ENCODE data around the gene MFNG. TPM values are rescaled to one million over a fixed set of nuclear protein-coding genes. Genes with fewer than 3 reads are reported as not detected.

Gene MFNG
- total and polyA plus RNA-seq, 8 donors, result 1.5 to 10.5 (median 4.4) TPM

- FAIRE-seq (no peak), DNase-seq (peak in 1 of 6 donors; percentile 79), ATAC-seq (peak in 1 of 4 donors; percentile 2)
- WGBS, 2 donors, result 69 to 77% methylated on average over 26 of the region's 26 CpGs
- Histone ChIP-seq H3K27ac (peak overlapping the region in 2 of 4 donors; percentile 40 to 44), H3K4me1 (no peaks in the 10 kb centered on the region), H3K9me3 (no peaks in the 10 kb centered on the region), H3K27me3 (no peaks in the 10 kb centered on the region), H3K4me3 (peak overlapping the region in 3 of 4 donors; percentile 2 to 20 (median 12)), H3K36me3 (no peaks in the 10 kb centered on the region)
- TF ChIP-seq CTCF (IDR thresholded peaks at IDR 0.05), result no peak
- intact Hi-C loops (cut with DNase I), result no loop called here
Measured at GRCh38 chr22:37485395-37486223, 575 bp downstream of the MFNG start.

- Histone ChIP-seq H3K27me3 (no peaks in the 10 kb centered on the region), H3K9me3 (no peaks in the 10 kb centered on the region), H3K4me1 (no peaks in the 10 kb centered on the region), H3K4me3 (peak overlapping the region in 1 of 4 donors; percentile 20), H3K36me3 (no peaks in the 10 kb centered on the region), H3K27ac (peak overlapping the region in 2 of 4 donors; percentile 40 to 44)
- FAIRE-seq (no peak), DNase-seq (peak in 2 of 6 donors; percentile 70 to 80), ATAC-seq (peak in 3 of 4 donors; percentile 6 to 46 (median 20))
- WGBS, 2 donors, result 77 to 82% methylated on average over 37 to 39 of the region's 39 CpGs
- intact Hi-C loops (cut with DNase I), result no loop called here
- TF ChIP-seq CTCF (IDR thresholded peaks at IDR 0.05), result no peak
Measured at GRCh38 chr22:37484480-37485394, 1.4 kb downstream of the MFNG start.

- no peak for ATAC-seq
- WGBS, 2 donors, result 74 to 79% methylated on average over 13 of the region's 13 CpGs
- no peak for TF ChIP-seq CTCF (IDR thresholded peaks at IDR 0.05)
Measured at GRCh38 chr22:37483050-37483449, 3.1 kb downstream of the MFNG start.

GRCh38 chr22:37482244-37482643, 3.9 kb downstream of the MFNG start:
- ATAC-seq (no peak), FAIRE-seq (no peak), DNase-seq (no peak)
- TF ChIP-seq CTCF (IDR thresholded peaks at IDR 0.05), result no peak
- Histone ChIP-seq H3K36me3 (no peaks in the 10 kb centered on the region), H3K4me3 (no peak overlapping the region), H3K9me3 (no peaks in the 10 kb centered on the region), H3K4me1 (no peaks in the 10 kb centered on the region), H3K27me3 (no peaks in the 10 kb centered on the region), H3K27ac (no peak overlapping the region)
- intact Hi-C loops (cut with DNase I), result no loop called here
- 82 to 87% methylated on average over 9 of the region's 9 CpGs for WGBS, 2 donors

More at GRCh38 chr22:37483050-37483449, 3.1 kb downstream of the MFNG start:
- no peak overlapping the region for H3K4me3 ChIP-seq
- H3K36me3 ChIP-seq, result no peaks in the 10 kb centered on the region
- no peak for FAIRE-seq
- no peaks in the 10 kb centered on the region for H3K27me3 ChIP-seq
- no peak overlapping the region for H3K27ac ChIP-seq
- no peaks in the 10 kb centered on the region for H3K4me1 ChIP-seq
- no peaks in the 10 kb centered on the region for H3K9me3 ChIP-seq
- peak in 1 of 6 donors; percentile 52 for DNase-seq
- intact Hi-C loops (cut with DNase I), result no loop called here

Data from pancreas (tissue), 10 donors.